SK-N-SH (cell line): ENCODE data around the gene ASZ1.

Experiments used
- EZH2phosphoT487 ChIP-seq: fragments of 200-600 bp; sonication (generic); IDR thresholded peaks from 2 replicates; pipeline ENCODE4 v1.6.1; 2017; ENCODE audit warnings: low read depth, mixed run types, mild to moderate bottlenecking, antibody characterized with exemption, moderate library complexity, borderline replicate concordance
- JUND ChIP-seq: IDR thresholded peaks from 2 replicates; pipeline ENCODE4 v1.4.0; 2012
- MXI1 ChIP-seq: IDR thresholded peaks from 2 replicates; pipeline ENCODE4 v1.6.1; 2012; ENCODE audit warnings: mild to moderate bottlenecking, low read depth, low read length, improper control_type of control experiment
- POLR2AphosphoS5 ChIP-seq: IDR thresholded peaks from 2 replicates; pipeline ENCODE4 v1.6.1; 2012; ENCODE audit warnings: low read depth, low read length
- RAD21 ChIP-seq: IDR thresholded peaks from 2 replicates; pipeline ENCODE4 v1.6.1; 2012; ENCODE audit warnings: mild to moderate bottlenecking, low read length
- TCF12 ChIP-seq: IDR thresholded peaks from 2 replicates; pipeline ENCODE4 v1.4.0; 2012
- TEAD4 ChIP-seq: IDR thresholded peaks from 2 replicates; pipeline ENCODE4 v1.4.0; 2012; ENCODE audit warnings: mild to moderate bottlenecking, borderline replicate concordance; ENCODE audit not compliant: insufficient read depth
- TF ChIP-seq, protein P1 (sequence below): IDR thresholded peaks from 2 replicates; pipeline ENCODE4 v1.4.0; 2012; ENCODE audit warnings: low read depth, borderline replicate concordance

DNA sequence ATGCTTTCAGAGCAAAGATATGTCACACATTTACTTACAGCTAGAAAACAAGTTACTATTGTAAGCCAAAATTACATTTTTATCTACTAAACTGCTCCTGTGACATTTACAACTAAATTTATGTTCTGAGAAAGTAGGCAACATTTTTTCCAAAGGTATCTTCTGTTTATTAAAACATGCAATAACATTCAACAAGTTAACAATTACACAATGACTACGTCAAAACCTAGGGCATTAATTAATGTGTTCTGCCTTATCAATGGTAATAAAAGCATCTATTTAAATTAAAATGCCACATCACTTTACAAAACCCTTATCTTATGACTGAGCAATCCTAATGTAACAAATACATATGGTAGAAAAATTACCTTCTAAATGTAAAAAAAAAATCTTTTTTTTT, 14.9 kb downstream of the ASZ1 start:
- TF ChIP-seq POLR2AphosphoS5, result no peak
- TF ChIP-seq JUND, result no peak
- no peak for TF ChIP-seq TCF12
- no peak for TF ChIP-seq RAD21
- TF ChIP-seq MXI1, result no peak
- TF ChIP-seq TEAD4, result no peak
- TF ChIP-seq EZH2phosphoT487, result no peak
- TF ChIP-seq, protein P1, sequence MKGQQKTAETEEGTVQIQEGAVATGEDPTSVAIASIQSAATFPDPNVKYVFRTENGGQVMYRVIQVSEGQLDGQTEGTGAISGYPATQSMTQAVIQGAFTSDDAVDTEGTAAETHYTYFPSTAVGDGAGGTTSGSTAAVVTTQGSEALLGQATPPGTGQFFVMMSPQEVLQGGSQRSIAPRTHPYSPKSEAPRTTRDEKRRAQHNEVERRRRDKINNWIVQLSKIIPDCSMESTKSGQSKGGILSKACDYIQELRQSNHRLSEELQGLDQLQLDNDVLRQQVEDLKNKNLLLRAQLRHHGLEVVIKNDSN, result no peak
